NCI-H524 treated with DMSO at 0.1 percent for 48 hours (cell line): Measurements from ENCODE around the gene TMTC2.

ENCODE experiments used
- DNase-seq: peaks from one replicate; lab custom pipeline; 2025; lab: John Stamatoyannopoulos, UW

Gene TMTC2

GRCh38 chr12:82954064-82954463 lies 267.4 kb downstream of the TMTC2 start:
- DNase-seq, result no peak

GRCh38 chr12:82954572-82954971 lies 267.9 kb downstream of the TMTC2 start:
- no peak for DNase-seq

DNA sequence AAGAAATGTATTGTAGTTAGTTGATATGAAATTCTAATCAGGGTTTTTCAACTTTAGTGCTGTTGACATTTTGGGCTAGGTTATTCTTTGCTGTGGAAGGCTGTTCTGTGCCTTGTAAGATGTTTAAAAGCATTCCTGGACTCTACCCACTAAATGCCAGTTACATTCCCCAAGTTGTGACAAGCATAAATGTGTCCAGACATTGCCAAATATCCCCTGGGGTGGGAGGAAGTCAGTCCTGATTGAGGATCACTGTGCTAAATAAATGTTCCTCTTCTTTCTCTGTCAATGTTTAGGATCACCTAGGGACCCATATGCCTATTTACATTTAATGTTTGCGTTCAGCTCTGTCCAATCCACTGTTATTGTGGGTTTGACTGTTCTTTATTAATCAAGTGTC lies 268.3 kb downstream of the TMTC2 start:
- no peak for DNase-seq

GRCh38 chr12:82958966-82959365 lies 272.3 kb downstream of the TMTC2 start:
- DNase-seq, result no peak

GRCh38 chr12:82959821-82960220 lies 273.1 kb downstream of the TMTC2 start:
- DNase-seq, result no peak

DNA sequence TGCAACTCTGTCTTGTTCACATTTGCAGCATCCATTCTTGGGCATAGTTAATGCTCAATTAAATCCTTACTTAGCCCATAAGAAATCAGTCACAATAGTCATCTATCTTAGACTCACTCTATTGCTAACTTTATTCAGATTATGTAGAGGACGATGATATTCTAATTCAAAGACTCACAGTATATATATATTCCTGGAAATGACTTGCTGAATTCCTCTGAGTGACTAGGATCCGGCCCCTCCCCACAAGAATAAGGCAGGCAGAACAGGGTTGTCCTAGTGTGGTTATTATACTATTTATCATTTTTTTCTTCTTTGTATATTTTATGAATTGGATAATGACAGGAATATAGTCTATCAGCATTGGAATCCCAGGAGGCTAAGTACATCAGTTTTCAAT lies 275.1 kb downstream of the TMTC2 start:
- no peak for DNase-seq

- no peak for DNase-seq
These were observed 277.2 kb downstream of the TMTC2 start for GRCh38 chr12:82963956-82964355.

- DNase-seq, result no peak
These were observed 277.7 kb downstream of the TMTC2 start for GRCh38 chr12:82964446-82964845.

- no peak for DNase-seq
These were observed 279.4 kb downstream of the TMTC2 start for GRCh38 chr12:82966001-82966559.

DNA sequence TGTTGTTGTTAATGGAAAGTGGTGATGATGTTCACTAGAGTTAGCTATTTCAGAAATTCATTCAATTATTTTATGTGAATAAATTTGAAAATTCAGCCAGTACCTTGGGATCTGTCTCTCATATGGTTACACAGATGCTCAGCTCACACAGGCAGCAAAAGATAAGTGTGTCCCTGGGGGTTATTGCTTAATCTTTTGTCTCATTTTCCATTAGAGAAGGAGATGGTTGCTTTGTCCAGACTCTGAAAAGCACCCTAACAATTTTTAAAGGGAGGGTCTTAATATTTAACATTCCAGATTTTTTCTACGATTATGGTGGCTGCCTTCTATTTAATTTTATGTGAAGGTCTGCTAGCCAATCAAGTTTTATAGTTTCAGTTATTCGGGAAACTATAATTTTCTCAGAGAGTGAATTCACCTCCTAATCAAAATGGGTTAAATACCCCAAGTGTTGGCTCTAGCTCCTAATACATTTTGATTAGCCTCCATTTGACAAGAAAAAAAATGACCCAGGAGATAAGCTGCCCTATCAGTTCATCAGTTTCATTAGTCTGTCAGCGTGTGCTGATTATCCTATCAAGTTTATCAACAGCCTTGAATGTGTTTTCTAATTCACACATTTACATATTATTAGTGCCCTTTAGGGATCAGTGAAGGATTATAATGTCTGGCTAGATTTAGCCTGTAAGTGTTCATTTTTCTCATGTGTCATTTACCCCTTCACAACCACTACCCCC lies 282.1 kb downstream of the TMTC2 start:
- peak; percentile 61 for DNase-seq

DNA sequence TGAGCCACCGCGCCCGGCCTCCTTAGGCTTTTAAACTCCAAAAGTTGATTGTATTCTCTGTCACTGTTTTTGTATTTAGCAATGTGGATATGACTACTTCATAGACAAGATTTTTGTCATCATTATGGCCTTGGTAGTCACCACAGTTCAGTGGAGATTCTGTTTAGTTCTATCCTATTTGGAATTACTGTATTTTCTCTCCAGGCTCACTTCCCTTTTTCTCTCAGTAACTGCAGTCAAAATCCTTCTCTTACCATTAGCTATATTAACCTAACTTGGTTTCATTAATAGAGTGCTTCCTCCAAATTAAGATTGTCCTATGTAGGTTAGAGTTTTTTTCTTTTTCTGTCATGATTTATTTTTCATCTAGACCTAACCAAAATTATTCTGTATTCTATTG lies 283.9 kb downstream of the TMTC2 start:
- DNase-seq, result no peak

- no peak for DNase-seq
These were observed 284.9 kb downstream of the TMTC2 start for GRCh38 chr12:82971584-82971983.

DNA sequence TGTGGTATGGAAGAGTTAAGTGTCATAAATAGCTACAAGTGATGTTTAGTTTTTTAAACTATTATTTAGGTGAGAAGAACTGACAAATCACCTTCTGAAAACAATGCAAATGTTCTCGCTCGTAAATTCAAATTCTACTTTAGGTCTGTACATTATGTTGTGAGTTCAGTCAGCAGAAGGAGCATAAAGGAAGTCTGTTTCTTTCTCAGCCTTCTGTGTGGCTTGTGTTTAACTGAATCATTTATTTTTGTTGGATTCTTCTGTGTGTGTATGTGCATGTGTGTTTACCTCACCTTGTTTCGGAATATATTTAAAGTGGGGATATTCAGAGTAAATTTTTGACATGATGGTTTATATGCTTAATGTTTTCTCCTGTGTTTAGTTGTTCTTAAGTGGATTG lies 285.9 kb downstream of the TMTC2 start:
- no peak for DNase-seq

GRCh38 chr12:82973592-82973991 lies 286.9 kb downstream of the TMTC2 start:
- DNase-seq, result peak; percentile 84

- no peak for DNase-seq
These were observed 294.4 kb downstream of the TMTC2 start for GRCh38 chr12:82981150-82981549.

DNA sequence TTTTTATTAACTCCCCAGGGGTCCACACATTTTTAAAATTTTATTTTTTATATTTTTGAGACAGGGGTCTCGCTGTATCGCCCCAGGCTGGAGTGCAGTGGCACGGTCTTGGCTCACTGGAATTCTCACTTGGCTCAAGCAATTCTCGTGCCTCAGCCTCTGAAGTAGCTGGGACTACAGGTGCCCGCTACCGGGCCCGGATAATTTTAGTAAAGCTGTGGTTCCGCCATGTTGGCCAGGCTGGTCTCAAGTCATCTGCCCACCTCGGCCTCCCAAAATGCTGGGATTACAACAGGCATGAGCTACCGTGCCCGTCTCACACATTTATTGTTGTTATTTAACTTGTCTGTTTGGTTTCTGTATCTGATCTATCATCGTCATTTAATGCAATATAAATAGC lies 307.4 kb downstream of the TMTC2 start:
- no peak for DNase-seq

GRCh38 chr12:82996168-82996812 lies 309.6 kb downstream of the TMTC2 start:
- no peak for DNase-seq

DNA sequence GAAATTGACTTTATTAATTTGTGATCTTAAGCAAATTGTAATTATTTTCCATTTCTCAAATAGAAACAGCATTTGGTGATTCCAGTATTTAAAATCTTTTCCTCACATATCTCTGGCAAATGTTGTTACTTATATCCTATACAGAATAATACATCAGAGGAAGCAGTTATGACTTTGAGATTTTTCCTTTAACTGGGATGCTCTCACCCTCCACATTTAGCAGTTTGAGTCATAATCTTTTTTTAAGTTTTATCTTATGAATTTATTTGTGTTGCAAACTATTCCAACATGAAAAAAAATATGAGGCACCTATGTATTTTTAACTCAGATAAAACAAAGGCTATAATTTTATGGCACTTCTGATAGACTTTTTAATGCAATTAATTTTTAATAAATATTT lies 311.8 kb downstream of the TMTC2 start:
- no peak for DNase-seq

DNA sequence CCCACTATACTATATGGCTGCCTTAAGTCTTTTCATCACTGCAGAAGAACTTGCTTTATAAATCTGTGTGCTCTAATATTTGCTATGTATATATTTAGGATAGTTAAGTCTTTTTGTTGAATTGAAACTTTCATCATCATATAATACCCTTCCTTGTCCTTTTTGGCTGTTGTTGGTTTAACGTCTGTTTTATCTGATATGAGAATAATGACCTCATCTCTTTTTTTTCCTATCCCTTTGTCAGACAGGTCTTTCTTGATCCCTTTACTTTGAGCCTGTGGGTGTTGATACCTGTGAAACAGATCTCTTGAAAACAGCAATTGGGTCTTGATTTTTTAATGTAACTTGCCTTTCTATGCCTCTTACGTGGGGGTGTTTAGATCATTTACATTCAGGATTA lies 316.3 kb downstream of the TMTC2 start:
- no peak for DNase-seq

GRCh38 chr12:83005534-83006197 lies 319.0 kb downstream of the TMTC2 start:
- no peak for DNase-seq

- no peak for DNase-seq
These were observed 322.0 kb downstream of the TMTC2 start for GRCh38 chr12:83008703-83009102.

DNA sequence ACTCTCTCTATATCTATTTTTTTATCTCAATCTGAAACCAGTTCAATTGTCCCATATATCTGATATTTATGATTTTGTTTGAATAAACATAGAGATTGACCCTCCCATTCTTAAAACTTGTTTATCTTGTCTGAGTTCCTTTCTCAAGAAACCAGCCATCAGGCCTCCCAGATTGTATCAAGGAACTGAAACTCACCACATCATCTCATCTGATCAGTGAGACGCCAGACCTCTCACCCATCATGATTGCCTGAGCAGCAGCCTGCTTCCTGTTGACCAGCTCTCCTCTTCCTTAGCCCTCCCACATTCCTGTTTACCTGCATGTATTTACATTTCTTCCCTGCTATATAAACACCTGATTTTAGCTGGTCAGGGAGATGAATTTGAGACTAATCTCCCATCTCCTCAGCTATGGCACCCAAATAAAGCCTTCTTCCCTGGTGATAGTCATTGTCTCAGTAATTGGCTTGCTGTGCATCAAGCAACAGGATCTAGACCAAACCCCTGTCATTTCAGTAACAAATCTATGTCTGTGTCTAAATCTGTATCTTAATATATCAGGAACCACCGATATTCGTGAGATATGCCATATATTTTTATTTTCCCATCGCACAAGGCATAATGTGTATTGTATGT lies 323.6 kb downstream of the TMTC2 start:
- DNase-seq, result no peak
